ENCODE data around the gene ALKBH8. TPM values are rescaled to one million over a fixed set of nuclear protein-coding genes. Genes with fewer than 3 reads are reported as not detected.

Gene ALKBH8
- total RNA-seq, 2 donors from 2014 or later, result 2.6 to 3.6 TPM

- no peaks in the 10 kb centered on the region for H3K9me3 ChIP-seq
- no peaks in the 10 kb centered on the region for H3K36me3 ChIP-seq (replicated peaks in 1 of 2; ENCODE audit: insufficient read depth in 1 of 2, low read depth in 2 of 2)
- no peak overlapping the region for H3K4me3 ChIP-seq
- H3K27me3 ChIP-seq, result no peaks in the 10 kb centered on the region
- H3K27ac ChIP-seq, result no peak overlapping the region
- ATAC-seq (no peak), DNase-seq (no peak)
- intact Hi-C loops (cut with DNase I), result no loop called here
- peaks cover 16% of the 10 kb centered on the region for H3K4me1 ChIP-seq
- TF ChIP-seq CTCF (IDR thresholded peaks at IDR 0.05) (no peak), POLR2A (IDR thresholded peaks at IDR 0.05) (no peak)
Observed at GRCh38 chr11:107561688-107562087, 3.8 kb downstream of the ALKBH8 start.

- no peak for TF ChIP-seq POLR2A (IDR thresholded peaks at IDR 0.05)
- no peak for TF ChIP-seq CTCF (IDR thresholded peaks at IDR 0.05)
- Histone ChIP-seq H3K27ac (no peak overlapping the region), H3K4me1 (no peaks in the 10 kb centered on the region), H3K27me3 (no peaks in the 10 kb centered on the region), H3K4me3 (no peak overlapping the region), H3K9me3 (no peaks in the 10 kb centered on the region), H3K36me3 (replicated peaks in 1 of 2; ENCODE audit: insufficient read depth in 1 of 2, low read depth in 2 of 2) (peaks cover 0 to 9% of the 10 kb centered on the region in 2 donors)
- WGBS, 2 donors, result 85 to 89% methylated on average over 4 of the region's 4 CpGs
- no peak for DNase-seq
- no peak for ATAC-seq
- intact Hi-C loops (cut with DNase I), result no loop called here
Observed at GRCh38 chr11:107550304-107550703, 15.2 kb downstream of the ALKBH8 start.

GRCh38 chr11:107549954-107550285, 15.6 kb downstream of the ALKBH8 start:
- TF ChIP-seq CTCF (IDR thresholded peaks at IDR 0.05), result no peak
- no peak for TF ChIP-seq POLR2A (IDR thresholded peaks at IDR 0.05)
- Histone ChIP-seq H3K4me1 (no peaks in the 10 kb centered on the region), H3K36me3 (replicated peaks in 1 of 2; ENCODE audit: insufficient read depth in 1 of 2, low read depth in 2 of 2) (peaks cover 0 to 9% of the 10 kb centered on the region in 2 donors), H3K27ac (no peak overlapping the region), H3K9me3 (no peaks in the 10 kb centered on the region), H3K27me3 (no peaks in the 10 kb centered on the region), H3K4me3 (no peak overlapping the region)
- DNase-seq (no peak), ATAC-seq (no peak)
- intact Hi-C loops (cut with DNase I), result no loop called here
- WGBS, 2 donors, result 95% methylated on average over 2 of the region's 2 CpGs

- WGBS, 2 donors, result 57% methylated on average over 6 of the region's 6 CpGs
- Histone ChIP-seq H3K36me3 (replicated peaks in 1 of 2; ENCODE audit: insufficient read depth in 1 of 2, low read depth in 2 of 2) (peaks cover 0 to 9% of the 10 kb centered on the region in 2 donors), H3K27ac (no peak overlapping the region), H3K4me1 (no peaks in the 10 kb centered on the region), H3K9me3 (no peaks in the 10 kb centered on the region), H3K4me3 (no peak overlapping the region), H3K27me3 (no peaks in the 10 kb centered on the region)
- TF ChIP-seq CTCF (IDR thresholded peaks at IDR 0.05) (peak; percentile 33 to 81 (median 77)), POLR2A (IDR thresholded peaks at IDR 0.05) (no peak)
- intact Hi-C loops (cut with DNase I), result no loop called here
- ATAC-seq, result no peak
- peak in 1 of 4 donors; percentile 17 for DNase-seq
Observed at GRCh38 chr11:107549253-107549953, 16.1 kb downstream of the ALKBH8 start.

- intact Hi-C loops (cut with DNase I), result no loop called here
- H3K27ac ChIP-seq, result no peak overlapping the region
- WGBS, 2 donors, result 84 to 94% methylated on average over 4 of the region's 4 CpGs
- DNase-seq (no peak), ATAC-seq (no peak)
- no peaks in the 10 kb centered on the region for H3K9me3 ChIP-seq
- H3K4me1 ChIP-seq, result no peaks in the 10 kb centered on the region
- H3K27me3 ChIP-seq, result no peaks in the 10 kb centered on the region
- H3K4me3 ChIP-seq, result no peak overlapping the region
- no peak for TF ChIP-seq POLR2A (IDR thresholded peaks at IDR 0.05)
- TF ChIP-seq CTCF (IDR thresholded peaks at IDR 0.05), result no peak
- H3K36me3 ChIP-seq (replicated peaks in 1 of 2; ENCODE audit: insufficient read depth in 1 of 2, low read depth in 2 of 2), result peaks cover 0 to 7% of the 10 kb centered on the region in 2 donors
Observed at GRCh38 chr11:107547961-107548360, 17.6 kb downstream of the ALKBH8 start.
